Calu3 (cell line): ENCODE measurements around the gene MED1. TPM values are rescaled to one million over a fixed set of nuclear protein-coding genes. Genes with fewer than 3 reads are reported as not detected.
"Not testable (repeated sequence)": the region's sequence is repeated elsewhere in the genome, so short reads cannot be mapped to it uniquely, and the experiment has no call there.

Experiments used
- Bru-seq: library from RNA; stranded (reverse); fragments of 400-500 nt; gene quantifications from one replicate; lab custom pipeline; 2021; lab: Mats Ljungman, UMichigan
- BruChase-seq, 2 experiments: library from RNA; stranded (reverse); fragments of 400-500 nt; gene quantifications; one replicate each; lab custom pipeline; 2021; lab: Mats Ljungman, UMichigan
- BruUV-seq: library from RNA; stranded (reverse); fragments of 400-500 nt; replicated peaks from 2 replicates; lab custom pipeline; 2021; lab: Mats Ljungman, UMichigan
- CTCF ChIA-PET: fragments of 300-600 bp; sonication (Branson Sonifier 250); formaldehyde crosslinking; loops from one replicate; lab custom pipeline; 2022; ENCODE audit warnings: antibody characterized with exemption; lab: Charles Lee
- DNase-seq: peaks from one replicate; pipeline ENCODE4 v3.0.0; 2022
- H3K27ac Mint-ChIP-seq: one replicate; pipeline ENCODE4 v1.8.0; 2022; ENCODE audit warnings: mixed read lengths; ENCODE audit not compliant: unreplicated experiment
- H3K27me3 Mint-ChIP-seq: one replicate; pipeline ENCODE4 v1.8.0; 2022; ENCODE audit warnings: mixed read lengths; ENCODE audit not compliant: unreplicated experiment
- H3K36me3 Mint-ChIP-seq: one replicate; pipeline ENCODE4 v1.8.0; 2022; ENCODE audit warnings: mild to moderate bottlenecking, moderate library complexity, mixed read lengths; ENCODE audit not compliant: insufficient read depth, unreplicated experiment
- H3K4me1 Mint-ChIP-seq: one replicate; pipeline ENCODE4 v1.8.0; 2022; ENCODE audit warnings: mild to moderate bottlenecking, low read depth, mixed read lengths; ENCODE audit not compliant: unreplicated experiment
- H3K4me3 Mint-ChIP-seq: one replicate; pipeline ENCODE4 v1.8.0; 2022; ENCODE audit warnings: mild to moderate bottlenecking, low read depth, moderate library complexity, mixed read lengths; ENCODE audit not compliant: unreplicated experiment
- H3K9me3 Mint-ChIP-seq: one replicate; pipeline ENCODE4 v1.8.0; 2022; ENCODE audit warnings: low read depth, mixed read lengths; ENCODE audit not compliant: unreplicated experiment
- CTCF ChIP-seq: fragments of 200-600 bp; IDR thresholded peaks from one replicate; pipeline ENCODE4 v1.8.0; 2022; ENCODE audit warnings: antibody characterized with exemption; ENCODE audit not compliant: unreplicated experiment
- intact Hi-C: fragments of 100-400 bp; cut with micrococcal nuclease; formaldehyde crosslinking; loops from one replicate; pipeline ENCODE4 v1.10.0; 2022; ENCODE audit not compliant: unreplicated experiment
- long read RNA-seq: library from polyadenylated mRNA; stranded (forward); transcript quantifications from one replicate; pipeline ENCODE4 v2.0.0, GENCODE V29; 2022
- total RNA-seq: library from RNA; stranded (reverse); gene quantifications from 2 replicates; pipeline ENCODE4 v1.2.3, GENCODE V29; 2022

The MED1 gene
- total RNA-seq (227 and 230 TPM in 2 replicates), Bru-seq, nascent RNA (percentile 97 among the genes with signal in this experiment), BruChase-seq, experiment 1, labeled RNA remaining after a 6-hour chase (percentile 98 among the genes with signal in this experiment), BruChase-seq, experiment 2, labeled RNA remaining after a 2-hour chase (percentile 99 among the genes with signal in this experiment)
- long read RNA-seq, partial matches to known transcripts = 37 of 48 reads
- long read RNA-seq, other reads (novel, unspliced or antisense) = 10 of 48 reads

GRCh38 chr17:39450847-39451581 is at the start of gene MED1:
TSS of gene MED1 (minus strand) at chr17:39451263. CDS start at chr17:39451062, 201 bp downstream.
- Mint-ChIP-seq H3K36me3 (peaks cover 64% of the 10 kb centered on the region), H3K9me3 (no peaks in the 10 kb centered on the region), H3K27ac (peak within 1 kb of the TSS; percentile 98), H3K4me1 (peaks cover 26% of the 10 kb centered on the region), H3K27me3 (no peaks in the 10 kb centered on the region), H3K4me3 (peak within 1 kb of the TSS; percentile 94)
- TF ChIP-seq CTCF = no peak
- DNase-seq = peak; percentile 100
- intact Hi-C loops = loop anchor here (1.0 kb wide), 1 partner anchor 10 kb away; the partner anchor contains the start of gene CDK12
- CTCF ChIA-PET = interaction anchor here (0.6 to 5.5 kb wide), 54 partner anchors 9 to 1957 kb away, joined by 3 to 149 read pairs (median 4); partner anchors contain the start of genes CASC3, CDK12, FBXL20 and GSDMB
- BruUV-seq = no TSS peak

- H3K4me3 Mint-ChIP-seq, H3K27me3 Mint-ChIP-seq: not testable (repeated sequence)
These were observed 45.9 kb upstream of the MED1 start for GRCh38 chr17:39496921-39497320.

GRCh38 chr17:39487946-39488345 is 36.9 kb upstream of the MED1 start:
- no peaks in the 10 kb centered on the region for H3K4me1 Mint-ChIP-seq
- TF ChIP-seq CTCF = no peak
- no peaks in the 10 kb centered on the region for H3K27me3 Mint-ChIP-seq
- no TSS peak for BruUV-seq
- no peak for DNase-seq
- H3K36me3 Mint-ChIP-seq = peaks cover 93% of the 10 kb centered on the region
- H3K4me3 Mint-ChIP-seq = no peak overlapping the region
- no peaks in the 10 kb centered on the region for H3K9me3 Mint-ChIP-seq
- intact Hi-C loops = no loop called here
- CTCF ChIA-PET = interaction anchor here (0.5 to 1.1 kb wide), 4 partner anchors 10 to 532 kb away, joined by 3 to 5 read pairs (median 4); no protein-coding TSS in a partner anchor
- peak overlapping the region; percentile 15 for H3K27ac Mint-ChIP-seq

More at GRCh38 chr17:39496921-39497320, 45.9 kb upstream of the MED1 start:
- DNase-seq, BruUV-seq, H3K4me1 Mint-ChIP-seq, H3K27ac Mint-ChIP-seq, intact Hi-C loops, H3K9me3 Mint-ChIP-seq: not testable (repeated sequence)
- CTCF ChIA-PET = interaction anchor here (0.7 to 0.9 kb wide), 4 partner anchors 11 to 122 kb away, joined by 3 to 13 read pairs (median 4); no protein-coding TSS in a partner anchor
- H3K36me3 Mint-ChIP-seq = peaks cover 95% of the 10 kb centered on the region

- peak overlapping the region; percentile 15 for H3K27ac Mint-ChIP-seq
- H3K4me1 Mint-ChIP-seq, H3K9me3 Mint-ChIP-seq, BruUV-seq, intact Hi-C loops, H3K27me3 Mint-ChIP-seq, H3K4me3 Mint-ChIP-seq, DNase-seq: not testable (repeated sequence)
- CTCF ChIA-PET = interaction anchor here (0.6 kb wide), 1 partner anchor 106 kb away, joined by 4 read pairs; no protein-coding TSS in a partner anchor
- peaks cover 93% of the 10 kb centered on the region for H3K36me3 Mint-ChIP-seq
These were observed 36.4 kb upstream of the MED1 start for GRCh38 chr17:39487490-39487889.

GRCh38 chr17:39486242-39486641 is 35.2 kb upstream of the MED1 start:
- CTCF ChIA-PET = interaction anchor here (0.7 to 2.0 kb wide), 9 partner anchors 10 to 1001 kb away, joined by 3 to 9 read pairs (median 4); partner anchors contain the start of gene MED1
- TF ChIP-seq CTCF = no peak

More at GRCh38 chr17:39486242-39486641, 35.2 kb upstream of the MED1 start:
- no TSS peak for BruUV-seq
- no peaks in the 10 kb centered on the region for H3K4me1 Mint-ChIP-seq
- intact Hi-C loops = no loop called here
- peaks cover 93% of the 10 kb centered on the region for H3K36me3 Mint-ChIP-seq
- H3K4me3 Mint-ChIP-seq = no peak overlapping the region
- no peaks in the 10 kb centered on the region for H3K9me3 Mint-ChIP-seq
- H3K27ac Mint-ChIP-seq = peak overlapping the region; percentile 21
- no peak for DNase-seq
- no peaks in the 10 kb centered on the region for H3K27me3 Mint-ChIP-seq
